BLaER1 (cell line): ENCODE data around the gene PCNT.

ENCODE experiments used
- H3K27ac ChIP-seq: shearing (Covaris generic); formaldehyde crosslinking; 2 replicates; pipeline ENCODE4 v1.8.1; 2022
- H3K27me3 ChIP-seq: shearing (Covaris generic); formaldehyde crosslinking; 2 replicates; pipeline ENCODE4 v1.8.1; 2022
- H3K36me3 ChIP-seq: shearing (Covaris generic); formaldehyde crosslinking; 2 replicates; pipeline ENCODE4 v1.8.1; 2022
- H3K4me1 ChIP-seq: shearing (Covaris generic); formaldehyde crosslinking; 2 replicates; pipeline ENCODE4 v1.8.1; 2022
- H3K4me2 ChIP-seq: shearing (Covaris generic); formaldehyde crosslinking; 2 replicates; pipeline ENCODE4 v1.8.1; 2022
- H3K4me3 ChIP-seq: shearing (Covaris generic); formaldehyde crosslinking; 2 replicates; pipeline ENCODE4 v1.8.1; 2022
- H3K9ac ChIP-seq: shearing (Covaris generic); formaldehyde crosslinking; 2 replicates; pipeline ENCODE4 v1.8.1; 2022
- H3K9me3 ChIP-seq: shearing (Covaris generic); formaldehyde crosslinking; 2 replicates; pipeline ENCODE4 v1.8.1; 2022
- H4K20me1 ChIP-seq: shearing (Covaris generic); formaldehyde crosslinking; 2 replicates; pipeline ENCODE4 v1.8.1; 2022
- Cebpa-rat ChIP-seq: shearing (Covaris generic); IDR thresholded peaks from 2 replicates; pipeline ENCODE4 v1.8.1; 2022

The PCNT gene

DNA sequence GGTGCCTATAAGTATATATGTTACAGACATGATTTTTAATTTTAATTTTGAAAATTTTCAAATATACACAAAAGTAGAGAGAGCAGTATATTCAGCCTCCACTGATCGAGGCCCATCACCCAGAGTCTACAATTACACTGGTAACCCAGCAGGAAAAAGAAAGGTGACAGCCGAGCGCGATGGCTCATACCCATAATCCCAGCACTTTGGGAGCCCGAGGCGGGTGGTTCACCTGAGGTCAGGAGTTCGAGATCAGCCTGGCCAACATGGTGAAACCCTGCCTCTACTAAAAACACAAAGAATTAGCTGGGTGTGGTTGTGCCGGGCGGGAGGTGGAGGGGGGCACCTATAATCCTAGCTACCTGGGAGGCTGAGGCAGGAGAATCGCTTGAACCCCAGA is 36.4 kb upstream of the PCNT start:
- Histone ChIP-seq H3K9me3 (peaks cover 9% of the 10 kb centered on the region), H3K27me3 (no peaks in the 10 kb centered on the region), H3K4me3 (peak overlapping the region; percentile 99), H3K27ac (no peak overlapping the region; the same call in 1 of the 2 replicates), H3K9ac (peak overlapping the region; percentile 99; the same call in 1 of the 2 replicates), H3K4me1 (peaks cover 59% of the 10 kb centered on the region), H3K4me2 (peak overlapping the region; percentile 93), H3K36me3 (peaks cover 30% of the 10 kb centered on the region), H4K20me1 (peaks cover 33% of the 10 kb centered on the region)
- TF ChIP-seq Cebpa-rat = no peak

DNA sequence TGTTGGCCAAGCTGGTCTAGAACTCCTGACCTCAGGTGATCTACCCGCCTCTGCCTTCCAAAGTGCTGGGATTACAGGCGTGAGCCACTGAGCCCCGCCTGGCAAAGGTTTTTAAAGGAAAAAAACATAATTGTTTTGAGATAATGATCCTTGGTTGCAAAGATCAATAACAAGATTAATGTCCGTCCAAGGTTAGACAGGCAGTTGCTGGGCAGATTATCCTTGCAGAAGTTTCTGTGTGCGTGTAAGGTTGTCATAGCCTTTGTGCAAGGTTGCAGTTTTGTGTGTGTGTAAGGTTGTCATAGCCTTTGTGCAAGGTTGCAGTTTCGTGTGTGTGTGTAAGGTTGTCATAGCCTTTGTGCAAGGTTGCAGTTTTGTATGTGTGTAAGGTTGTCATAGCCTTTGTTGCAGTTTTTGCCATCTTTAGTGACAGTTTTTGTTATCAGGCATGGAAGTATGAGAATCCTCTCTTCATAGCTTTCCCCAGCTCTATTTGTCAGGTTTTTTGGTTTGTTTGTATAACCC is 34.2 kb upstream of the PCNT start:
- Histone ChIP-seq H3K4me1 (peaks cover 39% of the 10 kb centered on the region), H3K27ac (no peak overlapping the region), H3K27me3 (no peaks in the 10 kb centered on the region), H3K36me3 (peaks cover 12% of the 10 kb centered on the region), H3K4me3 (no peak overlapping the region), H3K9ac (no peak overlapping the region), H4K20me1 (peaks cover 11% of the 10 kb centered on the region; the same call in 1 of the 2 replicates), H3K9me3 (peaks cover 9% of the 10 kb centered on the region), H3K4me2 (peak overlapping the region; percentile 30)
- TF ChIP-seq Cebpa-rat = no peak

DNA sequence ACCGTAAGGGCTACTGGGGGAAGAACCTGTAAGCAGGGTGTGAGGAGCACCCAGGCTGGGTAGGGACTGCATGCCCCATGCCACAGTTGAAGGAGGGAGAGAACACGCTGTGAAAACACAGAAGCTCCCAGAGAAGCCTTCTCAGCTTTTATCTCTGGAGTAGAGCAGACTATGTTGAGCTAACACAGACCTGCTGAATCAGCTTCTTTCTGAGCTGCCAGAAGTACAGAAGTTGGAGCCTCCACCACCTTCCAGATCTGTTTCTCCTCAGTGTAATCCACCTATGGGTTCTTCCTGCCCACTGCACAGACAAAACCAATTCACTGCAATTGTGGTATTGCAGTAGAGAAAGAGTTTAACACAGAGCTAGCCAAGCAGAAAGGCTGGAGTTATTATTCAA is 32.4 kb upstream of the PCNT start:
- H3K9me3 ChIP-seq = peaks cover 9% of the 10 kb centered on the region
- H3K27me3 ChIP-seq = no peaks in the 10 kb centered on the region
- H3K4me1 ChIP-seq = peaks cover 40% of the 10 kb centered on the region
- H3K4me3 ChIP-seq = no peak overlapping the region
- H3K36me3 ChIP-seq = peaks cover 12% of the 10 kb centered on the region
- no peak overlapping the region for H3K9ac ChIP-seq
- no peak for TF ChIP-seq Cebpa-rat
- H3K4me2 ChIP-seq = 0 out of 2 replicates have a peak overlapping the region, but pooled peaks have one; percentile 9
- H3K27ac ChIP-seq = no peak overlapping the region
- no peaks in the 10 kb centered on the region for H4K20me1 ChIP-seq

DNA sequence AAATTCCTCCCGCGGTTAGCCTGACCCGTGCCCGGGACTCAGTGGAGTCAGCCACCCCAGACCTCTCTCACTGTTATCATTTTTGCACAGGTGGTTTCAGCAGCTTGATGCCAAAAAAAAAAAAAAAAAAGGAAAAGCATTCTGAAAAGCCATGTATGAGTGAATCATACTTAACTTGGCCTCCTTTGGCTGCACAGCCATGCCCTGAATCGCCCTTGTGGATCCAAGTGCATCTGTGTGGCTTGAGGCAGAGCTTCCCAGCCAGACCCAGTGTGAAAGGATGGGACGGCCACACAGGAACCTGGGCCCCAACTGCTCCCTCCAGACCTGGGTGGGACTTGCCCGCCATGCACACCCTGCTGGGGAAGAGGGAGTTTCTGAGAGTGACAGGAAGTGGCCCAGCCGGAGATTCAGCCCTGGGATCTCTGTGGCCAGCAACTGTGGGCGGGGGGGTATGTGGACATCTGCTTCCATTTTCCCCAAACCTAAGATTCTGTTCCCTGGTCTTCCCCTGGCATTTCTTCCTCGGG is 29.2 kb upstream of the PCNT start:
- H3K9ac ChIP-seq = no peak overlapping the region
- H3K9me3 ChIP-seq = peaks cover 9% of the 10 kb centered on the region
- peaks cover 32% of the 10 kb centered on the region for H3K36me3 ChIP-seq
- H3K27me3 ChIP-seq = peaks cover 9% of the 10 kb centered on the region; the same call in 1 of the 2 replicates
- peak overlapping the region; percentile 41 for H3K27ac ChIP-seq
- peak overlapping the region; percentile 62 for H3K4me2 ChIP-seq
- H4K20me1 ChIP-seq = no peaks in the 10 kb centered on the region
- no peak for TF ChIP-seq Cebpa-rat
- H3K4me3 ChIP-seq = no peak overlapping the region
- peaks cover 39% of the 10 kb centered on the region for H3K4me1 ChIP-seq

DNA sequence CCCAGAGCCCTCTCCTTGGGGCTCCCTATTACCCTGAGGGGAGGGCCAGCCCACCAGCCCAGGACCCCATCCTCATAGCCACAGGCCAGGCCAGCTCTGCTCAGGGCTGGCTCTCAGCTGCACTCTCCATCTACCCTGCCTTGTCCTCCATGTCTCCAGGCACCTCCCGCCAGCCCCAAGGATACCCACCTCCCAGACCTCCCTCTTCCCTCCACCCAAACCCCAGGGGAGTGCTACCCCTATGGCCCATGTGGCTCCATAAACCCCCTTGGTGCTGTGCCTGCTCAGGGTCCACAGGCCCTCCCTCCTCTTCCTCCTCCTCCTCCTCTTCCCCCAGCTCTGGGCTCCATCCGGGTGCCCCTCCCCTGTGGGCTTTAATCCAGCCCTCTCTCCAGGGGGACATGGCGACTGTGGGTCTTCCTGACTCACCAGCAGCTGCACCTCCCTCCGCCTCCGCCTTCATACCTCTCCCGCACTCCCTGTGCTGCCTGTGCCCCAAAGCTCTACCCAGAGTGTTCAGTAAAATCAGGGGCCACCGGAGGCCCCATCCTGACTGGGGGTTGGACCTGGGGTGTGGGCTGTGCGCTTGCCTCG is 28.7 kb upstream of the PCNT start:
- no peak overlapping the region for H3K9ac ChIP-seq
- peak overlapping the region; percentile 62 for H3K4me2 ChIP-seq
- H3K27me3 ChIP-seq = peaks cover 9% of the 10 kb centered on the region; the same call in 1 of the 2 replicates
- H4K20me1 ChIP-seq = no peaks in the 10 kb centered on the region
- peak overlapping the region; percentile 41 for H3K27ac ChIP-seq
- H3K9me3 ChIP-seq = peaks cover 9% of the 10 kb centered on the region
- peaks cover 34% of the 10 kb centered on the region for H3K4me1 ChIP-seq
- no peak overlapping the region for H3K4me3 ChIP-seq
- no peak for TF ChIP-seq Cebpa-rat
- H3K36me3 ChIP-seq = peaks cover 37% of the 10 kb centered on the region

DNA sequence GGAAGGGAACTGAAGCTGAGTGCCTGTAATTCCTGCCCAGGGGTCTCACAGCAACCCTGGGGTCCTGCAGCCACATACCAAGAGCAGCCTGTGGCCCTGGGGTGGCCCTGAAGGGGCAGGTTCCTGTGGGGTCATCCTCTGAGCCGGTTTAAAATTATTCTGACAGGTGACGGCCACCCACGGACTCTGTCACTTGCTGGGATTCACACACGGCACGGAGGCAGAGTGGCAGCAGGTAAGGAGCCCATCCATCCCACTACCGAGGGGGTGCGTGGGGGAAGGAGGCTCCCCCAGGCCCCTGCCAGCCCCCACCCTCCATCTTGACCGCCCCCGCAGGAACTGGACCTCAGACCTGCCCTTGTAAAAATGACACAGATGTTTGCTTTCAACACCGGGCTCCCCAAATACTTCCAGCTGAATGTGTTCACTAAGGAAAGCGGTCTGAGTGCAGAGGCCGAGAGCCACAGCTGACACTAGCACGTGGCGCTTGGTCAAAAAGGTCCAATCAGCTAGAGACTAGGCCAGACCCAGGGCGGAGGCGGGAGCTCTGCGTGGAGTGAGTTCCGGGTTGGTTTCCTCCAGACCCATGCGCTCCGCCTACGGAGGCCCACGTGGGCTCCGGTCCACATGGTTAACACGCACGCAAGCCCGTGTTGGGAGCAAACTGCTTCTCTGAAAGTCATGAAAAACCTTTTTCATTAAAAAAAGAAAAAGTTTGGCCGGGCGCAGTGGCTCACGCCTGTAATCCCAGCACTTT is 27.8 kb upstream of the PCNT start:
- Histone ChIP-seq H3K9me3 (peaks cover 9% of the 10 kb centered on the region), H3K4me1 (peaks cover 25% of the 10 kb centered on the region), H3K4me3 (no peak overlapping the region), H3K9ac (no peak overlapping the region), H3K27ac (no peak overlapping the region), H3K36me3 (peaks cover 46% of the 10 kb centered on the region), H4K20me1 (no peaks in the 10 kb centered on the region; the same call in 1 of the 2 replicates), H3K4me2 (no peak overlapping the region), H3K27me3 (peaks cover 9% of the 10 kb centered on the region; the same call in 1 of the 2 replicates)
- TF ChIP-seq Cebpa-rat = no peak

DNA sequence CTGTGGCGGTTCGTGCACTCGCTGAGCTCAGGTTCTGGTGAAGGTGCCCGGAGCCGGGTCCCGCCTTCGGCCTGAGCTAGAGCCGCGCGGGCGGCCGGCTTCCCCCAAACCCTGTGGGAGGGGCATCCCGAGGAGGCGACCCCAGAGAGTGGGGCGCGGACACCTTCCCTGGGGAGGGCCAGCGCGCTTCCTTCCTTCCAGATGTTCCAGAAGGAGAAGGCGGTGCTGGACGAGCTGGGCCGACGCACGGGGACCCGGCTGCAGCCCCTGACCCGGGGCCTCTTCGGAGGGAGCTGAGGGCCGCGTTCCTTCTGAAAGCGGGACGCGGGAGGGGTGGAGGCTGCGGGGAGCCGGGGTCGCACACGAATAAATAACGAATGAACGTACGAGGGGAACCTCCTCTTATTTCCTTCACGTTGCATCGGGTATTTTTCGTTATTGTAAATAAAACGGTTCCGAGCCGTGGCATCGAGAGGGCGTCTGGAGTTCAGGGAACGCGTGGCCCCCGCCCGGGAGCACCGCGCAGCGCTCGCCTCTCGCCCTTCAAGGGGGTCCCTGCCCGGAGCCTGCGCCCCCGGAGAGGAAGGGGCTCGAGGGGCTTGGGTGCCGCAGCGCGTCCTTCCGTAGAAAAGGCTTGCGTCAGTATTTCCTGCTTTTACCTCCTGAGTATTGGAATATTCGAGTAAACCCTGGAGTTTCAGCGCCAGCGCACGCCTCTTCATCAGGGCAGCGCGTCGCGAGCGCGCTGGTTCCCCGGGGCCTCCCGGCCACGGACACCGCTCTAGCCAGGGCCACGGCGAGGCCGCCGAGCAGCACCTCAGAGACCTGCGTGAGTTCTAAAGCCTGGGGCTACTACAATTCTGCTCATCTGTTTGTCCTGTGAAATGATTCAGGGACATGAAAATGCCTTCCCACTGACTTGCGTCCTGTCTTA is 26.4 kb upstream of the PCNT start:
- no peak for TF ChIP-seq Cebpa-rat
- Histone ChIP-seq H3K4me2 (peak overlapping the region; percentile 86), H3K9me3 (no peaks in the 10 kb centered on the region), H3K4me3 (peak overlapping the region; percentile 63), H3K4me1 (peaks cover 22% of the 10 kb centered on the region), H3K36me3 (peaks cover 48% of the 10 kb centered on the region), H3K27ac (peak overlapping the region; percentile 51; the same call in 1 of the 2 replicates), H3K9ac (peak overlapping the region; percentile 56), H3K27me3 (peaks cover 9% of the 10 kb centered on the region; the same call in 1 of the 2 replicates), H4K20me1 (no peaks in the 10 kb centered on the region; the same call in 1 of the 2 replicates)

DNA sequence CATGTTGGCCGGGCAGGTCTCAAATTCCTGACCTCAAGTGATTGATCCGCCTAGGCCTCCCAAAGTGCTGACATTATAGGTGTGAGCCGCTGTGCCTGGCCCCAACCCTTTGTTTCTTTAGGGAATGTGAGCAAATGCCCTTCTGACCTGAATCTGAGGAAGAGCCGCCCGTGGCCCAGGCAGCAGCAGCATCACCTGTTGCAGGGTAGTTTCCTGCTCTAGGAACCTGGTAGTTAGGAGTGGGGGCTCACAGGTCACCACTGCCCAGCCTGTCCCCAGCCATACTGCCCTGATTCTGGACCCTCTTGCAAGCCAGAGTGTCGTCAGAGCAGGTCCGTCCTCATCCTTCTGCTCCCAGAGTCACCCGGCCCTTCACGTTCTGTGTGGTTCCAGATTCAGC is 24.8 kb upstream of the PCNT start:
- no peak overlapping the region for H3K4me2 ChIP-seq
- no peak overlapping the region for H3K27ac ChIP-seq
- H3K9me3 ChIP-seq = no peaks in the 10 kb centered on the region
- no peaks in the 10 kb centered on the region; the same call in 1 of the 2 replicates for H4K20me1 ChIP-seq
- H3K27me3 ChIP-seq = peaks cover 9% of the 10 kb centered on the region; the same call in 1 of the 2 replicates
- H3K36me3 ChIP-seq = peaks cover 59% of the 10 kb centered on the region
- no peak overlapping the region for H3K9ac ChIP-seq
- H3K4me1 ChIP-seq = peaks cover 22% of the 10 kb centered on the region
- no peak for TF ChIP-seq Cebpa-rat
- H3K4me3 ChIP-seq = no peak overlapping the region

DNA sequence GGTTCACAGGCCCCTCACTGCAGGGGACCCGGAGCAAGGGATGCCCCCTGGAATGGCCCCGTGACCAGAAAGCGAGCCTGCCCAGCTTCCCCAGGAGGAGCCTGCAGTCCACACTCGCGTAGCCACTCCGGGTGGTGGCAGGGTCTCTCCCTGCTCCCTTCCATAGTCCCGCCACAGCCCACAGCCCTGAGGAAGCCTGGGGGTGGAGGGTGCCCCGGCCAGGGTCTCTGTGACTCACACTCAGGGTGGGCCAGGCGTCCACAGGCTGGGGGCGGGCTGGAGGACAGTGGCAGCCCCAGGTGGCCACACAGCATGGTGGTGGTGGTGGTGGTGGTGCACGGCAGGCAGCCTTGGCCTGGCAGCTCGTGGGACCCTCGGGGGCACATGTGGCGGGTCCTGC is 22.2 kb upstream of the PCNT start:
- H3K36me3 ChIP-seq = peaks cover 85% of the 10 kb centered on the region

More for the DNA sequence above, 22.2 kb upstream of the PCNT start:
- H3K4me3 ChIP-seq = no peak overlapping the region
- H3K9me3 ChIP-seq = no peaks in the 10 kb centered on the region
- no peaks in the 10 kb centered on the region; the same call in 1 of the 2 replicates for H4K20me1 ChIP-seq
- no peak overlapping the region for H3K9ac ChIP-seq
- no peak overlapping the region for H3K4me2 ChIP-seq
- peaks cover 9% of the 10 kb centered on the region; the same call in 1 of the 2 replicates for H3K27me3 ChIP-seq
- H3K27ac ChIP-seq = no peak overlapping the region
- TF ChIP-seq Cebpa-rat = no peak
- H3K4me1 ChIP-seq = peaks cover 12% of the 10 kb centered on the region
